ENCODE data around the gene ANKRD53.

- peak; percentile 80 for TF ChIP-seq CTCF (conservative IDR thresholded peaks at IDR 0.05; ENCODE audit: low read length)
- no peak for TF ChIP-seq EZH2phosphoT487 (IDR thresholded peaks at IDR 0.05; ENCODE audit: borderline replicate concordance)
Observed at GRCh38 chr2:70948337-70949003, 30.0 kb upstream of the ANKRD53 start.

Data from Loucy (cell line).